GM23248 (cell line): Measurements from ENCODE around the gene SH3PXD2A. TPM values are rescaled to one million over a fixed set of nuclear protein-coding genes. Genes with fewer than 3 reads are reported as not detected.

Source experiments
- DNase-seq: peaks from one replicate; pipeline ENCODE4 v3.0.0-alpha.2; 2015
- H2AFZ ChIP-seq: fragments of 200-600 bp; sonication (generic); 2 replicates; pipeline ENCODE4 v1.6.1; 2016; ENCODE audit warnings: antibody characterized with exemption
- H3F3A ChIP-seq: fragments of 200-600 bp; sonication (generic); 2 replicates; pipeline ENCODE4 v1.6.1; 2016; ENCODE audit warnings: mild to moderate bottlenecking, antibody characterized with exemption, mixed run types; ENCODE audit not compliant: insufficient read depth
- H3K27ac ChIP-seq: fragments of 200-600 bp; sonication (generic); 2 replicates; pipeline ENCODE4 v1.5.1; 2016; ENCODE audit warnings: mild to moderate bottlenecking
- H3K27me3 ChIP-seq: fragments of 200-600 bp; sonication (generic); replicated peaks from 2 replicates; pipeline ENCODE4 v1.6.1; 2016; ENCODE audit warnings: mild to moderate bottlenecking; ENCODE audit not compliant: insufficient read depth
- H3K36me3 ChIP-seq: fragments of 200-600 bp; sonication (generic); 2 replicates; pipeline ENCODE4 v1.6.1; 2016; ENCODE audit warnings: low read depth, mild to moderate bottlenecking
- H3K4me1 ChIP-seq: fragments of 200-600 bp; sonication (generic); 2 replicates; pipeline ENCODE4 v1.6.1; 2016; ENCODE audit warnings: mild to moderate bottlenecking; ENCODE audit not compliant: insufficient read depth
- H3K4me2 ChIP-seq: fragments of 200-600 bp; sonication (generic); one replicate; pipeline ENCODE4 v1.6.1; 2016; ENCODE audit warnings: mild to moderate bottlenecking; ENCODE audit not compliant: unreplicated experiment
- H3K4me3 ChIP-seq: fragments of 200-600 bp; sonication (generic); 2 replicates; pipeline ENCODE4 v1.5.1; 2016; ENCODE audit warnings: mild to moderate bottlenecking
- H3K79me2 ChIP-seq: fragments of 200-600 bp; sonication (generic); 2 replicates; pipeline ENCODE4 v1.6.1; 2016; ENCODE audit warnings: mild to moderate bottlenecking; ENCODE audit not compliant: insufficient read depth
- H3K9ac ChIP-seq: fragments of 200-600 bp; sonication (generic); 2 replicates; pipeline ENCODE4 v1.6.1; 2016; ENCODE audit warnings: mild to moderate bottlenecking
- H3K9me2 ChIP-seq: fragments of 200-600 bp; sonication (generic); 2 replicates; pipeline ENCODE4 v1.6.1; 2016; ENCODE audit warnings: mixed run types, mild to moderate bottlenecking, moderate library complexity; ENCODE audit not compliant: insufficient read depth
- H3K9me3 ChIP-seq: fragments of 200-600 bp; sonication (generic); one replicate; pipeline ENCODE4 v1.6.1; 2017; ENCODE audit warnings: low read depth
- H4K20me1 ChIP-seq: fragments of 200-600 bp; sonication (generic); 2 replicates; pipeline ENCODE4 v1.6.0; 2016; ENCODE audit not compliant: insufficient read depth
- EZH2 ChIP-seq: fragments of 200-600 bp; sonication (generic); IDR thresholded peaks from 2 replicates; pipeline ENCODE4 v1.6.1; 2018; ENCODE audit warnings: antibody characterized with exemption, mild to moderate bottlenecking; ENCODE audit not compliant: insufficient read depth, poor library complexity, severe bottlenecking
- EZH2phosphoT487 ChIP-seq: fragments of 200-600 bp; sonication (generic); IDR thresholded peaks from 2 replicates; pipeline ENCODE4 v1.6.1; 2018; ENCODE audit warnings: antibody characterized with exemption, moderate library complexity, mild to moderate bottlenecking, low read depth; ENCODE audit not compliant: insufficient read depth
- WGBS, 2 experiments: methylation state at CpG; one replicate each; pipeline ENCODE4 v1.1.6; 2015 to 2017; ENCODE audit warnings: low lambda C conversion rate in 2 of 2, low coverage in 1 of 2; ENCODE audit errors: missing lambda C conversion rate in 2 of 2; 5-methylcytosine and 5-hydroxymethylcytosine counted together
- in situ Hi-C: fragments of 300-500 bp; cut with MboI; formaldehyde crosslinking; loops from 2 replicates; pipeline ENCODE4 v1.15.0; 2020
- polyA plus RNA-seq: library from polyadenylated mRNA; unstranded; fragments of >200 nt; fragmentation: Nextera tagmentation; extraction: Ambion mirVana; gene quantifications from 2 replicates; pipeline ENCODE4 v1.2.1, GENCODE V29; 2016
- total RNA-seq: library from RNA; depleted of rRNA; stranded (reverse); fragments of >200 nt; shearing (Covaris generic); gene quantifications from 2 replicates; pipeline ENCODE4 v1.2.3, GENCODE V29; 2014

SH3PXD2A gene
- total and polyA plus RNA-seq, 2 experiments from 2014 or later, result 34.0 to 58.0 TPM

- TF ChIP-seq EZH2phosphoT487 (no peak), EZH2 (no peak)
- H3K9me3 ChIP-seq, result no peaks in the 10 kb centered on the region
- DNase-seq, result no peak
- no peaks in the 10 kb centered on the region for H3K27me3 ChIP-seq
- no peaks in the 10 kb centered on the region for H4K20me1 ChIP-seq
- peaks cover 21% of the 10 kb centered on the region for H3F3A ChIP-seq
- H3K4me3 ChIP-seq, result no peak overlapping the region
- no peak overlapping the region for H3K27ac ChIP-seq
- H3K4me2 ChIP-seq, result no peak overlapping the region
- H3K79me2 ChIP-seq, result peaks cover 99% of the 10 kb centered on the region
- H3K9me2 ChIP-seq, result no peaks in the 10 kb centered on the region
- peaks cover 20% of the 10 kb centered on the region for H3K36me3 ChIP-seq
- H3K9ac ChIP-seq, result no peak overlapping the region
- no peak overlapping the region for H2AFZ ChIP-seq
- in situ Hi-C loops, result no loop called here
- peaks cover 19% of the 10 kb centered on the region for H3K4me1 ChIP-seq
- WGBS, 2 experiments, result 18 to 35% methylated on average over 1 of the region's 1 CpG
These were observed 225.2 kb downstream of the SH3PXD2A start for GRCh38 chr10:103630156-103630555.

- TF ChIP-seq EZH2 (no peak), EZH2phosphoT487 (no peak)
- Histone ChIP-seq H3F3A (peaks cover 19% of the 10 kb centered on the region), H2AFZ (no peak overlapping the region), H3K4me2 (no peak overlapping the region), H3K27ac (no peak overlapping the region), H3K79me2 (peaks cover 98% of the 10 kb centered on the region), H3K9me3 (no peaks in the 10 kb centered on the region), H3K4me3 (no peak overlapping the region), H3K27me3 (no peaks in the 10 kb centered on the region), H3K9me2 (no peaks in the 10 kb centered on the region), H3K4me1 (peaks cover 13% of the 10 kb centered on the region; the same call in 1 of the 2 replicates), H4K20me1 (no peaks in the 10 kb centered on the region), H3K9ac (no peak overlapping the region), H3K36me3 (peaks cover 23% of the 10 kb centered on the region)
- DNase-seq, result no peak
- 98 to 100% methylated on average over 3 of the region's 3 CpGs for whole genome bisulfite sequencing, 2 experiments
- in situ Hi-C loops, result no loop called here
These were observed 225.8 kb downstream of the SH3PXD2A start for GRCh38 chr10:103629581-103629980.

- Histone ChIP-seq H3F3A (peaks cover 9% of the 10 kb centered on the region), H3K4me3 (no peak overlapping the region), H3K4me1 (peaks cover 13% of the 10 kb centered on the region; the same call in 1 of the 2 replicates), H4K20me1 (no peaks in the 10 kb centered on the region), H3K36me3 (peaks cover 34% of the 10 kb centered on the region), H3K9me2 (no peaks in the 10 kb centered on the region), H3K9ac (no peak overlapping the region), H3K27ac (no peak overlapping the region), H3K27me3 (no peaks in the 10 kb centered on the region), H3K4me2 (no peak overlapping the region), H3K9me3 (no peaks in the 10 kb centered on the region), H2AFZ (no peak overlapping the region), H3K79me2 (peaks cover 98% of the 10 kb centered on the region)
- TF ChIP-seq EZH2 (no peak), EZH2phosphoT487 (no peak)
- in situ Hi-C loops, result no loop called here
- no peak for DNase-seq
- WGBS, 2 experiments, result 96 to 97% methylated on average over 13 of the region's 13 CpGs
These were observed 227.5 kb downstream of the SH3PXD2A start for GRCh38 chr10:103627893-103628292.

DNA sequence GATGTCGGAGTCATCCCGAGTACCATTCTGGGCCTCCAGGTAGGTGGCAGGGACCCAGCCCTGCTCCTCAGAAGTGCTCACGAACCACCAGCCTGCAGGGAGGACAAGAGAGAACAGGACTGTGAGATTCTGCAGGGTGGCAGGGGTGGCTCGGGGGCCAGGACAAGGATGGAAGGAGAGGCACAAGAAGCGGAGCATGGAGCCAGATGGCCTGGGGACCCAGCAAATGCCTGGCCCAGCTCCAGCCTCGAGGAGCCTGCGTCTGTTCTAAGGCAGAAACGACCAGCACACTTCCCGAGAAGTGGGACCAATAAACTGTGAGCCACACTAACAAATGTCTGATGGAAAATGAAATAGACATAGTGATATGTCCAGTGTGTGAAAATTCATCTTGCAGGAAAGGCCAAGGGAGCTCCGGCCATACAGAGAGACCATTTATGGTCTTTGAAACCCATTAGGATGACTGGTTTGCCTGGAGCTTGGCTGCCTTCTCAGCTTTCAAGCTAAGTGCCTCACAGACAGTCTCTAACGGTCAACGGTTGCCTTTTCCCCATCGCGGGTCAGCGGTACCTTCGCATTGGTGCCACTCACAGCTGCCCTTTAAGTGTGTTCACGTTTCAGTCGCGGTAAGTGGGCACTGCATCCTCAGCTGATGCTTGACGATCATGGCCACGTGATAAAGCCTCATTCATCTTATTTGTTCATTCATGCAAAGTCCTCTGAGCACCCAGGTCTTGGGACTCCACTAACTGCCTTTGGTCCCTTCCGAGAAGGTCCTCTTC lies 228.1 kb downstream of the SH3PXD2A start:
- Histone ChIP-seq H4K20me1 (no peaks in the 10 kb centered on the region), H3K9me2 (no peaks in the 10 kb centered on the region), H3K27me3 (no peaks in the 10 kb centered on the region), H3K27ac (no peak overlapping the region), H3K79me2 (peaks cover 96% of the 10 kb centered on the region), H3K4me3 (no peak overlapping the region), H2AFZ (no peak overlapping the region), H3K9ac (no peak overlapping the region), H3K4me1 (peaks cover 12% of the 10 kb centered on the region; the same call in 1 of the 2 replicates), H3F3A (peaks cover 8% of the 10 kb centered on the region), H3K4me2 (no peak overlapping the region), H3K36me3 (peaks cover 38% of the 10 kb centered on the region), H3K9me3 (no peaks in the 10 kb centered on the region)
- 76 to 82% methylated on average over 22 of the region's 22 CpGs for WGBS, 2 experiments
- no peak for DNase-seq
- in situ Hi-C loops, result no loop called here
- TF ChIP-seq EZH2phosphoT487 (no peak), EZH2 (no peak)
